HepG2 (cell line): Measurements from ENCODE around the gene TXLNA. TPM values are rescaled to one million over a fixed set of nuclear protein-coding genes. Genes with fewer than 3 reads are reported as not detected.

Source experiments
- BRF2 ChIP-seq: sonication (generic); formaldehyde crosslinking; IDR thresholded peaks from 2 replicates; pipeline ENCODE4 v1.8.1; 2022; ENCODE audit warnings: mild to moderate bottlenecking, missing genetic modification reagents
- PRDM10 ChIP-seq: sonication (generic); formaldehyde crosslinking; IDR thresholded peaks from 2 replicates; pipeline ENCODE4 v1.4.0; 2020; ENCODE audit warnings: low read depth, missing genetic modification reagents
- SMAD1 ChIP-seq: sonication (generic); formaldehyde crosslinking; IDR thresholded peaks from 2 replicates; pipeline ENCODE4 v1.4.0; 2020; ENCODE audit warnings: missing genetic modification reagents, low read depth, mild to moderate bottlenecking, borderline replicate concordance
- ZBTB3 ChIP-seq: sonication (generic); formaldehyde crosslinking; IDR thresholded peaks from 2 replicates; pipeline ENCODE4 v1.4.0; 2020; ENCODE audit warnings: low read depth, mild to moderate bottlenecking, moderate library complexity, missing genetic modification reagents, borderline replicate concordance
- ZNF710 ChIP-seq: sonication (generic); formaldehyde crosslinking; IDR thresholded peaks from 2 replicates; pipeline ENCODE4 v1.5.0; 2020; ENCODE audit warnings: mild to moderate bottlenecking, missing genetic modification reagents, borderline replicate concordance
- polyA plus RNA-seq, 8 experiments: library from polyadenylated mRNA; depleted of rRNA in 3 of 8; stranded (reverse) in 7 of 8; unstranded in 1 of 8; fragments of >200 nt; fragmentation: Illumina TruSeq in 4 of 8; extraction: Trizol in 4 of 8; gene quantifications; 2 replicates each; pipeline versions ENCODE4 v1.2.1 to v1.2.3, GENCODE V29; 2011 to 2016; ENCODE audit warnings: low read depth in 4 of 8, missing spikeins in 1 of 8, mixed read lengths in 1 of 8; ENCODE audit not compliant: insufficient read depth in 1 of 8
- total RNA-seq, 5 experiments: library from RNA; depleted of rRNA; stranded (reverse); fragments of >200 nt; fragmentation: Illumina TruSeq; extraction: Trizol; gene quantifications; 2 replicates each; pipeline ENCODE4 v1.2.3, GENCODE V29; 2016; ENCODE audit warnings: low read depth in 1 of 5

TXLNA gene
- total and polyA plus RNA-seq, 2 of the 13 experiments (the other 11 are each of a cell fraction or from before 2014, with no cell fraction given): 29.6 to 67.8 TPM

- TF ChIP-seq PRDM10 (CRISPR knock-in tag) (0 out of 2 replicates have a peak, but pooled peaks have one; percentile 0), ZBTB3 (CRISPR knock-in tag) (no peak), BRF2 (CRISPR knock-in tag) (0 out of 2 replicates have a peak, but pooled peaks have one; percentile 28), SMAD1 (CRISPR knock-in tag) (no peak), ZNF710 (CRISPR knock-in tag) (no peak)
These were observed 42.1 kb downstream of the TXLNA start (continued) for GRCh38 chr1:32221581-32221979.
